Right lobe of liver (tissue), 6 donors: ENCODE results near the gene NKX3-2. TPM values are rescaled to one million over a fixed set of nuclear protein-coding genes. Genes with fewer than 3 reads are reported as not detected.
A peak's percentile ranks its signal among the peaks of the same experiment; 100 is the strongest.

ENCODE experiments used
- ATAC-seq, 4 donors: fragments of 200-7000 bp; cut with Tn5 transposase; one replicate each; pipeline ENCODE4 v1.9.1; 2020; ENCODE audit warnings: mild to moderate bottlenecking in 4 of 4, moderate library complexity in 4 of 4
- DNase-seq, 3 donors: peaks; one replicate each; pipeline ENCODE4 v3.0.0-alpha.2; 2020
- H3K27ac ChIP-seq, 3 donors: fragments of 200-600 bp; one replicate each; pipeline ENCODE4 v1.8.0; 2022
- H3K27me3 ChIP-seq, 2 donors: fragments of 200-600 bp; one replicate each; pipeline ENCODE4 v1.8.0; 2022
- H3K36me3 ChIP-seq, 4 donors: fragments of 200-600 bp; sonication (generic) in 1 of 4; one replicate each; pipeline versions ENCODE4 v1.5.1 to v1.8.0; 2017 to 2022; ENCODE audit warnings: control low read depth in 1 of 4
- H3K4me1 ChIP-seq, 4 donors: fragments of 200-600 bp; sonication (generic) in 1 of 4; one replicate each; pipeline versions ENCODE4 v1.5.1 to v1.8.0; 2017 to 2022; ENCODE audit warnings: control low read depth in 1 of 4
- H3K4me3 ChIP-seq, 3 donors: fragments of 200-600 bp; one replicate each; pipeline ENCODE4 v1.8.0; 2022
- H3K9me3 ChIP-seq, 4 donors: fragments of 200-600 bp; sonication (generic) in 1 of 4; one replicate each; pipeline versions ENCODE4 v1.5.1 to v1.8.0; 2017 to 2022; ENCODE audit warnings: control low read depth in 1 of 4
- CTCF ChIP-seq, 4 donors: fragments of 200-600 bp in 3 of 4; fragments of 450-650 bp in 1 of 4; IDR thresholded peaks; one replicate each; pipeline versions ENCODE4 v1.5.1 to v1.8.0; 2016 to 2022; ENCODE audit warnings: antibody characterized with exemption in 4 of 4, mild to moderate bottlenecking in 2 of 4
- POLR2A ChIP-seq: fragments of 450-650 bp; IDR thresholded peaks from one replicate; pipeline ENCODE4 v1.6.1; 2017; ENCODE audit warnings: antibody characterized with exemption, mild to moderate bottlenecking
- WGBS: methylation state at CpG from one replicate; pipeline ENCODE4 v1.1.6; 2018; ENCODE audit warnings: low coverage, low lambda C conversion rate; ENCODE audit not compliant: insufficient coverage; ENCODE audit errors: missing lambda C conversion rate; 5-methylcytosine and 5-hydroxymethylcytosine counted together
- intact Hi-C, 2 donors: fragments of 100-400 bp; cut with DNase I; formaldehyde crosslinking; loops; one replicate each; pipeline versions ENCODE4 v1.11.2 to v1.14.1; 2022
- long read RNA-seq: library from polyadenylated mRNA; unstranded; transcript quantifications from one replicate; pipeline ENCODE4 v2.0.0, GENCODE V29; 2019
- total RNA-seq, 6 experiments: library from RNA; depleted of rRNA in 2 of 6; stranded (reverse); fragments of >200 nt in 2 of 6; fragmentation: NEBNext Ultra II Directional in 3 of 6; extraction: Animal tissue kit (Norgen Biotek cat#: 25700) in 3 of 6; gene quantifications; one replicate each; pipeline versions ENCODE4 v1.1.0 to v1.2.4, GENCODE V29; 2016 to 2023
- donor health status: DM: no; HTN: yes; CAD: no.
- donor health status: DM: no; HTN: no; CAD: no.
- donor health status: DM: no; HTN: no; CAD: no.
- donor health status: DM: no; HTN: yes; CAD: no.
- donor health status: DM: no; HTN: yes; CAD: no.

The NKX3-2 gene
- total RNA-seq, result not detected
- long read RNA-seq, result 0 reads

- no peak within 1 kb of the TSS for H3K27ac ChIP-seq
- TF ChIP-seq POLR2A (no peak), CTCF (IDR thresholded peaks at IDR 0.05) (no peak)
- peak; percentile 24 to 54 (median 44) for ATAC-seq
- no peak for DNase-seq
- no peaks in the 10 kb centered on the region for H3K36me3 ChIP-seq
- 0% methylated on average over 1 of the region's 96 CpGs for WGBS
- H3K4me3 ChIP-seq, result peak within 1 kb of the TSS; percentile 46 to 53 (median 52)
- intact Hi-C loops, result loop anchor here in 1 of 2 donors (10.0 kb wide), 1 partner anchor 699 kb away; no protein-coding TSS in a partner anchor
- peaks cover 0 to 30% (median 8%) of the 10 kb centered on the region in 4 donors for H3K4me1 ChIP-seq
- no peaks in the 10 kb centered on the region for H3K9me3 ChIP-seq
- peaks cover 26 to 70% of the 10 kb centered on the region in 2 donors for H3K27me3 ChIP-seq
Measured at GRCh38 chr4:13543839-13544605, at the start of gene NKX3-2. Gene NKX3-2, minus strand, starts transcription at chr4:13544508. Its CDS starts 94 bp downstream, at chr4:13544414.

GRCh38 chr4:13592220-13592619 lies 47.9 kb upstream of the NKX3-2 start:
- peaks cover 0 to 66% (median 5%) of the 10 kb centered on the region in 4 donors for H3K36me3 ChIP-seq
- intact Hi-C loops, result no loop called here

GRCh38 chr4:13590766-13591165 lies 46.5 kb upstream of the NKX3-2 start:
- intact Hi-C loops, result no loop called here

More at GRCh38 chr4:13592220-13592619, 47.9 kb upstream of the NKX3-2 start:
- DNase-seq, result no peak
- no peak overlapping the region for H3K27ac ChIP-seq
- H3K4me1 ChIP-seq, result no peaks in the 10 kb centered on the region
- H3K9me3 ChIP-seq, result no peaks in the 10 kb centered on the region
- no peaks in the 10 kb centered on the region for H3K27me3 ChIP-seq
- no peak for ATAC-seq
- TF ChIP-seq POLR2A (no peak), CTCF (IDR thresholded peaks at IDR 0.05) (no peak)
- 93% methylated on average over 4 of the region's 4 CpGs for WGBS
- no peak overlapping the region for H3K4me3 ChIP-seq

GRCh38 chr4:13588954-13589353 lies 44.6 kb upstream of the NKX3-2 start:
- Histone ChIP-seq H3K9me3 (no peaks in the 10 kb centered on the region), H3K27ac (no peak overlapping the region), H3K4me3 (no peak overlapping the region), H3K4me1 (no peaks in the 10 kb centered on the region), H3K36me3 (peaks cover 0 to 62% (median 3%) of the 10 kb centered on the region in 4 donors), H3K27me3 (no peaks in the 10 kb centered on the region)
- no peak for ATAC-seq
- DNase-seq, result no peak
- intact Hi-C loops, result no loop called here
- TF ChIP-seq POLR2A, result no peak
- TF ChIP-seq CTCF (IDR thresholded peaks at IDR 0.05), result no peak

More at GRCh38 chr4:13590766-13591165, 46.5 kb upstream of the NKX3-2 start:
- Histone ChIP-seq H3K27me3 (no peaks in the 10 kb centered on the region), H3K4me3 (no peak overlapping the region), H3K9me3 (no peaks in the 10 kb centered on the region), H3K4me1 (no peaks in the 10 kb centered on the region), H3K27ac (no peak overlapping the region), H3K36me3 (peaks cover 0 to 70% (median 4%) of the 10 kb centered on the region in 4 donors)
- no peak for DNase-seq
- no peak for TF ChIP-seq CTCF (IDR thresholded peaks at IDR 0.05)
- TF ChIP-seq POLR2A, result no peak
- 91% methylated on average over 2 of the region's 2 CpGs for WGBS
- no peak for ATAC-seq
